ENCODE results near the gene SUGCT. TPM values are rescaled to one million over a fixed set of nuclear protein-coding genes. Genes with fewer than 3 reads are reported as not detected.

Gene SUGCT
- total and polyA plus RNA-seq, 2 of the 8 experiments (the other 6 are each of a cell fraction or from before 2014, with no cell fraction given): 2.8 to 5.4 TPM

DNA sequence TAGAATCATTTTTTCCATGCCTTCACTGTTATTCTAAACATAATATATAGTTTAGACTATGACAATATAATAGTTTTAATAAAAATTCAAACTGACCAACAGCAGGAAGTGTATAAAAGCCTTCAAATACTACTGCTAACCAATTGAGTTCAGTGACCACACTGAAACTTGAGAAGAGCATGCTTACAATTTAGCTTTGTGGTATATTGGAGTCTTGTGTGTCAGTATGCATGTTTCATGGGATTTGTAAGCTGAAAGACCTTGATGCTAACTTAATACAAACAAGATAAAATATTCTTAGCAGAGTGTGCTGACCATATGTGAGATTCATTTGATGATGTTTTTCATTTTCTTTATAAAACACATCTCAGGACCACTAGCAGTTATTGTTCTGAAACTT, 395.5 kb downstream of the SUGCT start:
- ChIA-PET POLR2A (ENCODE audit: partially characterized antibody) (no interaction called here), CTCF (ENCODE audit: partially characterized antibody) (no interaction called here)
- Histone ChIP-seq H3K23me2 (ENCODE audit: low read depth, low read length) (no peaks in the 10 kb centered on the region; the same call in 1 of the 2 replicates), H3K36me3 (ENCODE audit: control insufficient read depth in 2 of 4, insufficient read depth in 4 of 4, low read length in 3 of 4) (no peaks in the 10 kb centered on the region), H3K9me3 (ENCODE audit: insufficient read depth in 2 of 2, low read depth in 1 of 2, low read length in 1 of 2) (no peaks in the 10 kb centered on the region), H3K9ac (replicated peaks in 1 of 4; ENCODE audit: extremely low read depth in 1 of 4, low read depth in 3 of 4, low read length in 3 of 4) (no peak overlapping the region), H2AK5ac (ENCODE audit: low read depth, low read length) (no peak overlapping the region), H3K14ac (ENCODE audit: insufficient read length) (no peak overlapping the region), H2BK120ac (replicated peaks; ENCODE audit: low read depth, low read length) (no peak overlapping the region), H3K56ac (replicated peaks; ENCODE audit: insufficient read length, low read depth, low read length) (no peak overlapping the region), H3K23ac (ENCODE audit: insufficient read length) (no peak overlapping the region), H3K79me1 (ENCODE audit: low read depth, low read length) (no peaks in the 10 kb centered on the region), H3K4me3 (ENCODE audit: extremely low read depth in 1 of 4, insufficient read depth in 2 of 4, low read depth in 3 of 4, low read length in 4 of 4) (no peak overlapping the region), H4K8ac (ENCODE audit: extremely low read depth, insufficient read depth, low read length) (no peak overlapping the region), H2BK15ac (ENCODE audit: low read length) (no peak overlapping the region), H3K27me3 (replicated peaks in 1 of 4; ENCODE audit: control insufficient read depth in 3 of 4, extremely low read depth in 1 of 4, insufficient read depth in 3 of 4, low read length in 3 of 4) (no peaks in the 10 kb centered on the region), H2BK12ac (ENCODE audit: low read depth, low read length) (no peak overlapping the region), H2BK5ac (ENCODE audit: low read depth, low read length) (no peak overlapping the region), H4K20me1 (replicated peaks in 1 of 2; ENCODE audit: control insufficient read depth in 1 of 2, insufficient read depth in 2 of 2, low read length in 2 of 2) (no peaks in the 10 kb centered on the region), H3K4me2 (ENCODE audit: insufficient read depth in 1 of 2, low read depth in 2 of 2, low read length in 2 of 2) (no peak overlapping the region), H4K5ac (ENCODE audit: insufficient read length, low read depth, low read length) (no peak overlapping the region), H3K18ac (ENCODE audit: extremely low read depth, low read length) (no peak overlapping the region), H3K27ac (ENCODE audit: low read depth, low read length) (no peak overlapping the region), H3K4me1 (replicated peaks in 1 of 4; ENCODE audit: control insufficient read depth in 3 of 4, insufficient read depth in 4 of 4, low read length in 3 of 4) (no peaks in the 10 kb centered on the region), H2AFZ (ENCODE audit: low read length) (no peak overlapping the region), H4K91ac (replicated peaks; ENCODE audit: insufficient read length, low read length) (no peak overlapping the region), H2BK20ac (ENCODE audit: low read length) (no peak overlapping the region), H3K4ac (replicated peaks; ENCODE audit: insufficient read length, low read depth, low read length) (no peak overlapping the region), H3K79me2 (ENCODE audit: control insufficient read depth in 1 of 2, insufficient read depth in 2 of 2, low read length in 2 of 2) (no peaks in the 10 kb centered on the region)
- no peak for DNase-seq (ENCODE audit: low read depth in 1 of 2, low spot score in 2 of 2)
- FAIRE-seq: no peak
- TF ChIP-seq SIN3A (conservative IDR thresholded peaks at IDR 0.05 in 1 of 2, IDR thresholded peaks at IDR 0.05 in 1 of 2; ENCODE audit: low read depth in 1 of 2, low read length in 2 of 2) (no peak), SIRT6 (IDR thresholded peaks at IDR 0.05; ENCODE audit: low read length) (no peak)
- TF ChIP-seq, protein P1, sequence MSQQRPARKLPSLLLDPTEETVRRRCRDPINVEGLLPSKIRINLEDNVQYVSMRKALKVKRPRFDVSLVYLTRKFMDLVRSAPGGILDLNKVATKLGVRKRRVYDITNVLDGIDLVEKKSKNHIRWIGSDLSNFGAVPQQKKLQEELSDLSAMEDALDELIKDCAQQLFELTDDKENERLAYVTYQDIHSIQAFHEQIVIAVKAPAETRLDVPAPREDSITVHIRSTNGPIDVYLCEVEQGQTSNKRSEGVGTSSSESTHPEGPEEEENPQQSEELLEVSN (IDR thresholded peaks at IDR 0.05): no peak
